Fibroblast of lung (primary cell): ENCODE data around the gene PPARGC1A. TPM values are rescaled to one million over a fixed set of nuclear protein-coding genes. Genes with fewer than 3 reads are reported as not detected.

Experiments
- DNase-seq, 2 donors: peaks; one replicate each; pipeline versions ENCODE4 v3.0.0 to v3.0.0-alpha.2; 2010; ENCODE audit warnings: low read depth in 2 of 2
- H2AFZ ChIP-seq: 2 replicates; pipeline ENCODE4 v1.5.1; 2012; ENCODE audit warnings: low read length, control low read depth, inconsistent platforms
- H3K27ac ChIP-seq: 2 replicates; pipeline ENCODE4 v1.5.1; 2011; ENCODE audit warnings: low read length, control low read depth; ENCODE audit not compliant: insufficient read depth
- H3K27me3 ChIP-seq: 2 replicates; pipeline ENCODE4 v1.5.1; 2011; ENCODE audit warnings: mild to moderate bottlenecking, low read length; ENCODE audit not compliant: control insufficient read depth, insufficient read depth
- H3K36me3 ChIP-seq: 2 replicates; pipeline ENCODE4 v1.5.1; 2011; ENCODE audit warnings: low read length; ENCODE audit not compliant: control insufficient read depth, insufficient read depth
- H3K4me1 ChIP-seq: 2 replicates; pipeline ENCODE4 v1.5.1; 2011; ENCODE audit warnings: low read length; ENCODE audit not compliant: control insufficient read depth, insufficient read depth; ENCODE audit errors: extremely low read depth
- H3K4me2 ChIP-seq: 2 replicates; pipeline ENCODE4 v1.5.1; 2011; ENCODE audit warnings: low read length, control low read depth; ENCODE audit not compliant: insufficient read depth; ENCODE audit errors: extremely low read depth
- H3K4me3 ChIP-seq, 4 experiments: fragments of 200-600 bp in 1 of 4; sonication (generic) in 1 of 4; replicated peaks in 1 of 4; 2 replicates each; pipeline ENCODE4 v1.5.1; 2011 to 2016; ENCODE audit warnings: low read length in 4 of 4, low read depth in 3 of 4, mild to moderate bottlenecking in 3 of 4, control low read depth in 2 of 4, inconsistent platforms in 1 of 4, mixed read lengths in 1 of 4; ENCODE audit not compliant: insufficient read depth in 1 of 4; ENCODE audit errors: control extremely low read depth in 1 of 4
- H3K79me2 ChIP-seq: 2 replicates; pipeline ENCODE4 v1.5.1; 2012; ENCODE audit warnings: mild to moderate bottlenecking, low read length, inconsistent platforms; ENCODE audit not compliant: control insufficient read depth, insufficient read depth
- H3K9ac ChIP-seq: 2 replicates; pipeline ENCODE4 v1.5.1; 2011; ENCODE audit warnings: mild to moderate bottlenecking, low read length, control low read depth; ENCODE audit not compliant: insufficient read depth
- H3K9me3 ChIP-seq: 2 replicates; pipeline ENCODE4 v1.5.1; 2012; ENCODE audit warnings: low read depth, low read length; ENCODE audit not compliant: control insufficient read depth, insufficient read depth
- H4K20me1 ChIP-seq: 2 replicates; pipeline ENCODE4 v1.5.1; 2011; ENCODE audit warnings: low read length; ENCODE audit not compliant: control insufficient read depth, insufficient read depth; ENCODE audit errors: extremely low read depth
- CTCF ChIP-seq, 2 donors: IDR thresholded peaks in 1 of 2; conservative IDR thresholded peaks in 1 of 2; 1 replicate in 1 of 2; 2 replicates in 1 of 2; pipeline ENCODE4 v1.5.1; 2011 to 2012; ENCODE audit warnings: low read length in 2 of 2, control low read depth in 1 of 2, inconsistent platforms in 1 of 2, low read depth in 1 of 2, mild to moderate bottlenecking in 1 of 2
- EZH2 ChIP-seq: IDR thresholded peaks from 2 replicates; pipeline ENCODE4 v1.5.1; 2012; ENCODE audit warnings: low read length, control low read depth, mild to moderate bottlenecking; ENCODE audit errors: missing control alignments
- polyA plus RNA-seq, 2 donors: library from polyadenylated mRNA; depleted of rRNA in 1 of 2; stranded (reverse) in 1 of 2; unstranded in 1 of 2; fragments of >200 nt; gene quantifications; 2 replicates each; pipeline ENCODE4 v1.2.1, GENCODE V29; 2011 to 2012; ENCODE audit warnings: missing spikeins in 1 of 2
- total RNA-seq: library from RNA; depleted of rRNA; stranded (reverse); fragments of >200 nt; gene quantifications from 2 replicates; pipeline ENCODE4 v1.2.1, GENCODE V29; 2014

Gene PPARGC1A
- total and polyA plus RNA-seq, 2 donors (not counting 1 experiment from before 2014, with no cell fraction given), result 1.3 to 6.9 TPM

DNA sequence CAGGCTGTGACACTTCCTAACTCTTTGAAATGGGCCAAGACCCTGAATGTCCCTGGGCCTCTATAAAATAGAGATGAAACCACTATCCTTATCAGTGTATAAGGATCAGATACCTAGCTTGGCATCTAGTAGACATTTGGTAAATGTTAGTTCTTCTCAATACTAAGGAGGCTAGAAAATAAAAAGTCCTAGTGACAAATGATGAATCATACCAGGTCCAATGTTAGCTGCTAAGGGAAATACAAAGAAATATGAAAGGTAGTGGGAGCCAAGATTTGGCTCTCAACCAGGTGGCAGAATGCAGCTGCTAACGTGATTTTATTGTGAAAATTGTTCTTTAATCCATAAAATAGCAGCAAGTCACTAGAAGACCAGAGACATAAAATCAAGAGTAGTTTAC is 19.8 kb upstream of the PPARGC1A start:
- no peak overlapping the region for H3K27ac ChIP-seq
- no peaks in the 10 kb centered on the region for H3K4me1 ChIP-seq
- DNase-seq, result no peak
- H3K27me3 ChIP-seq, result no peaks in the 10 kb centered on the region
- H3K4me3 ChIP-seq, result no peak overlapping the region
- H3K9ac ChIP-seq, result no peak overlapping the region
- H3K79me2 ChIP-seq, result no peaks in the 10 kb centered on the region
- H4K20me1 ChIP-seq, result no peaks in the 10 kb centered on the region
- H3K9me3 ChIP-seq, result no peaks in the 10 kb centered on the region
- H3K4me2 ChIP-seq, result no peak overlapping the region
- TF ChIP-seq EZH2 (no peak), CTCF (conservative IDR thresholded peaks at IDR 0.05 in 1 of 2, IDR thresholded peaks at IDR 0.05 in 1 of 2; ENCODE audit: low read depth in 1 of 2, low read length in 2 of 2) (no peak)
- H2AFZ ChIP-seq, result no peak overlapping the region
- H3K36me3 ChIP-seq, result no peaks in the 10 kb centered on the region

DNA sequence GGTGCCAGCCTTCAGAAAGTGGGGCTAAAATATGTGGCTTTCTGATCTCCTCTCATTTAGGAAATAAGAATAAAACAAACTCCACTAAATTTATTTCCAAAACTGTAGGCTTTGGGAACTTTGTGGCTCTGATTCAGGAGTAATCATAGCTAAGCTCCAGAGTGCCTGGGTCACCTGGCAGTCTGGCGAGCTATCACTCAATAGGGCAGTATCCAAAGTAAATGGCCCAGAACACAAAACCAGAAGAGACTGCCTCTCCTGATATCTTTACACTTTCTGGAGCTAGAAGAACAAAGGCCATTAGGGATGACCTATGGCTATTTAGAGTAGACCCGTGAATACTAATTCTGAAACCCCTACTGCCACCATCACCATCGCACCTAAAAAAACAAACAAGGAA is 17.0 kb upstream of the PPARGC1A start:
- Histone ChIP-seq H3K79me2 (no peaks in the 10 kb centered on the region), H2AFZ (no peak overlapping the region), H3K4me3 (no peak overlapping the region), H3K9ac (no peak overlapping the region), H4K20me1 (no peaks in the 10 kb centered on the region), H3K27me3 (no peaks in the 10 kb centered on the region), H3K4me2 (no peak overlapping the region), H3K4me1 (no peaks in the 10 kb centered on the region), H3K9me3 (no peaks in the 10 kb centered on the region), H3K36me3 (no peaks in the 10 kb centered on the region), H3K27ac (no peak overlapping the region)
- no peak for DNase-seq
- no peak for TF ChIP-seq CTCF (conservative IDR thresholded peaks at IDR 0.05 in 1 of 2, IDR thresholded peaks at IDR 0.05 in 1 of 2; ENCODE audit: low read depth in 1 of 2, low read length in 2 of 2)

- Histone ChIP-seq H3K9ac (no peak overlapping the region), H3K36me3 (no peaks in the 10 kb centered on the region), H3K4me3 (no peak overlapping the region), H3K27me3 (no peaks in the 10 kb centered on the region), H3K9me3 (no peaks in the 10 kb centered on the region), H2AFZ (no peak overlapping the region), H3K27ac (no peak overlapping the region), H3K79me2 (no peaks in the 10 kb centered on the region), H3K4me2 (no peak overlapping the region), H4K20me1 (no peaks in the 10 kb centered on the region), H3K4me1 (no peaks in the 10 kb centered on the region)
- TF ChIP-seq CTCF (conservative IDR thresholded peaks at IDR 0.05 in 1 of 2, IDR thresholded peaks at IDR 0.05 in 1 of 2; ENCODE audit: low read depth in 1 of 2, low read length in 2 of 2) (no peak), EZH2 (no peak)
- peak in 1 of 2 donors; percentile 32 for DNase-seq
Observed at GRCh38 chr4:23904639-23905071, 14.8 kb upstream of the PPARGC1A start.
